ENCODE data around the gene RPL10.

GRCh38 chrX:154373340-154374306 lies 24.6 kb upstream of the RPL10 start:
- TF ChIP-seq POLR2AphosphoS5 (IDR thresholded peaks at IDR 0.05): no peak
- TF ChIP-seq CTCF (IDR thresholded peaks at IDR 0.05; ENCODE audit: poor library complexity, severe bottlenecking): peak; percentile 85
- TF ChIP-seq RAD21 (conservative IDR thresholded peaks at IDR 0.05): peak; percentile 63
- TF ChIP-seq EZH2 (IDR thresholded peaks at IDR 0.05; ENCODE audit: borderline replicate concordance, insufficient read depth, low read length, poor library complexity, severe bottlenecking): no peak

All from neural cell (in vitro differentiated cells).